K562 (cell line): ENCODE measurements around the gene DNASE1L1.

Source experiments
- CBX3 ChIP-seq, 2 experiments: IDR thresholded peaks; 1 replicate in 1 of 2; 2 replicates in 1 of 2; pipeline ENCODE4 v1.6.1; 2012; ENCODE audit warnings: inconsistent platforms in 2 of 2, low read length in 2 of 2, borderline replicate concordance in 1 of 2, control low read depth in 1 of 2
- CTCF ChIP-seq, 3 experiments: IDR thresholded peaks in 2 of 3; conservative IDR thresholded peaks in 1 of 3; 2 replicates each; pipeline ENCODE4 v1.5.1; 2011 to 2012; ENCODE audit warnings: low read length in 3 of 3, mild to moderate bottlenecking in 3 of 3, control low read depth in 2 of 3, improper control_type of control experiment in 1 of 3, inconsistent platforms in 1 of 3, low read depth in 1 of 3, mixed read lengths in 1 of 3, moderate library complexity in 1 of 3; ENCODE audit not compliant: insufficient read depth in 2 of 3
- EZH2 ChIP-seq: IDR thresholded peaks from 2 replicates; pipeline ENCODE4 v1.6.1; 2012; ENCODE audit warnings: low read depth, mild to moderate bottlenecking, inconsistent platforms, low read length, borderline replicate concordance
- HCFC1 ChIP-seq: IDR thresholded peaks from 2 replicates; pipeline ENCODE4 v1.6.1; 2012; ENCODE audit warnings: low read depth, low read length, improper control_type of control experiment
- HDAC1 ChIP-seq, 2 experiments: fragments of 450-650 bp; IDR thresholded peaks; 2 replicates each; pipeline ENCODE4 v1.6.1; 2016 to 2017; ENCODE audit warnings: inconsistent platforms in 1 of 2, mild to moderate bottlenecking in 1 of 2, moderate library complexity in 1 of 2
- HMG20B ChIP-seq: fragments of 250-450 bp; sonication (Bioruptor Pico); IDR thresholded peaks from 2 replicates; pipeline ENCODE4 v1.5.0; 2021; ENCODE audit warnings: mild to moderate bottlenecking
- JUND ChIP-seq, 2 experiments: IDR thresholded peaks; 2 replicates in 1 of 2; 3 replicates in 1 of 2; pipeline ENCODE4 v1.6.1; 2011; ENCODE audit warnings: borderline replicate concordance in 2 of 2, low read depth in 2 of 2, low read length in 2 of 2, improper control_type of control experiment in 1 of 2, missing biosample characterization in 1 of 2, missing genetic modification characterization in 1 of 2, missing genetic modification reagents in 1 of 2
- NKRF ChIP-seq: fragments of 450-650 bp; IDR thresholded peaks from 2 replicates; pipeline ENCODE4 v1.6.1; 2016; ENCODE audit warnings: borderline replicate concordance
- PHF8 ChIP-seq: fragments of 200-600 bp; sonication (generic); IDR thresholded peaks from 2 replicates; pipeline ENCODE4 v1.6.1; 2012; ENCODE audit warnings: mixed run types, mild to moderate bottlenecking, inconsistent platforms, low read length, moderate library complexity, borderline replicate concordance
- RCOR1 ChIP-seq, 2 experiments: IDR thresholded peaks; 2 replicates each; pipeline ENCODE4 v1.6.1; 2012; ENCODE audit warnings: low read depth in 2 of 2, low read length in 2 of 2, borderline replicate concordance in 1 of 2, improper control_type of control experiment in 1 of 2
- REST ChIP-seq, 2 experiments: fragments of 450-650 bp; formaldehyde crosslinking in 1 of 2; IDR thresholded peaks; 2 replicates each; pipeline versions ENCODE4 v1.4.0 to v1.6.1; 2014 to 2020; ENCODE audit warnings: mild to moderate bottlenecking in 2 of 2, borderline replicate concordance in 1 of 2, low read depth in 1 of 2
- SNRNP70 ChIP-seq: fragments of 200-400 bp; formaldehyde crosslinking; optimal IDR thresholded peaks from 2 replicates; pipeline ENCODE3; 2017; ENCODE audit warnings: low read depth, low read length

GRCh38 chrX:154443992-154444754, 35.1 kb upstream of the DNASE1L1 start, which contains the start of gene FAM50A:
- TF ChIP-seq NKRF (no peak), CBX3 (IDR thresholded peaks at IDR 0.05; ENCODE audit: borderline replicate concordance in 1 of 2, low read length in 2 of 2) (no peak), RCOR1 (IDR thresholded peaks at IDR 0.05; ENCODE audit: borderline replicate concordance in 1 of 2, low read depth in 2 of 2, low read length in 2 of 2) (no peak), PHF8 (peak; percentile 52; the same call in 1 of the 2 replicates), CTCF (IDR thresholded peaks at IDR 0.05 in 2 of 3, conservative IDR thresholded peaks at IDR 0.05 in 1 of 3; ENCODE audit: insufficient read depth in 2 of 3, low read depth in 1 of 3, low read length in 3 of 3) (no peak), HDAC1 (IDR thresholded peaks at IDR 0.05) (no peak), HCFC1 (no peak), HMG20B (CRISPR knock-in tag) (no peak), REST (IDR thresholded peaks at IDR 0.05; ENCODE audit: borderline replicate concordance) (no peak), REST (CRISPR knock-in tag; IDR thresholded peaks at IDR 0.05; ENCODE audit: low read depth) (no peak), EZH2 (no peak), SNRNP70 (no peak), JUND (IDR thresholded peaks at IDR 0.05; ENCODE audit: borderline replicate concordance, low read depth, low read length) (no peak), JUND (tag; IDR thresholded peaks at IDR 0.05; ENCODE audit: borderline replicate concordance, low read depth, low read length) (no peak)
